GM12801 (cell line): ENCODE results near the gene ARID3B.

Experiments
- CTCF ChIP-seq: IDR thresholded peaks from one replicate; pipeline ENCODE4 v1.5.1; 2011; ENCODE audit warnings: control low read depth; ENCODE audit not compliant: insufficient read length; ENCODE audit errors: extremely low read depth

Gene ARID3B

GRCh38 chr15:74585857-74586256, 44.8 kb downstream of the ARID3B start:
- TF ChIP-seq CTCF, result no peak

- no peak for TF ChIP-seq CTCF
Observed at GRCh38 chr15:74589826-74590225, 48.8 kb downstream of the ARID3B start.

GRCh38 chr15:74592222-74592621, 51.2 kb downstream of the ARID3B start:
- no peak for TF ChIP-seq CTCF

GRCh38 chr15:74593122-74593521, 52.1 kb downstream of the ARID3B start:
- no peak for TF ChIP-seq CTCF

- TF ChIP-seq CTCF, result no peak
Observed at GRCh38 chr15:74594455-74594854, 53.4 kb downstream of the ARID3B start.

- no peak for TF ChIP-seq CTCF
Observed at GRCh38 chr15:74595271-74595670, 54.3 kb downstream of the ARID3B start.

GRCh38 chr15:74598126-74598842, 57.3 kb downstream of the ARID3B start:
- TF ChIP-seq CTCF, result no peak
